A549 (cell line): ENCODE results near the gene AIRE.
"Not testable (repeated sequence)": the region's sequence is repeated elsewhere in the genome, so short reads cannot be mapped to it uniquely, and the experiment has no call there.

Source experiments
- CHD2 ChIP-seq: fragments of 150-350 bp; IDR thresholded peaks from 2 replicates; pipeline ENCODE4 v1.6.1; 2014; ENCODE audit warnings: low read length; ENCODE audit not compliant: partially characterized antibody
- CHD4 ChIP-seq: fragments of 200-600 bp; sonication (generic); IDR thresholded peaks from 2 replicates; pipeline ENCODE4 v1.6.1; 2016; ENCODE audit warnings: antibody characterized with exemption, mild to moderate bottlenecking, borderline replicate concordance
- CTCF ChIP-seq: fragments of >200 bp; sonication (Bioruptor Twin); formaldehyde crosslinking; IDR thresholded peaks from 3 replicates; pipeline ENCODE4 v1.5.1; 2016
- E2F6 ChIP-seq: IDR thresholded peaks from 2 replicates; pipeline ENCODE4 v1.6.1; 2012; ENCODE audit warnings: low read depth, borderline replicate concordance
- ELK1 ChIP-seq: fragments of 150-350 bp; IDR thresholded peaks from 2 replicates; pipeline ENCODE4 v1.6.1; 2014; ENCODE audit warnings: low read depth, mild to moderate bottlenecking, low read length
- EP300 ChIP-seq, 2 experiments: fragments of >200 bp; sonication (Bioruptor Twin); formaldehyde crosslinking; IDR thresholded peaks; 2 replicates in 1 of 2; 3 replicates in 1 of 2; pipeline ENCODE4 v1.6.1; 2016 to 2017
- KDM1A ChIP-seq: fragments of 200-600 bp; sonication (generic); IDR thresholded peaks from 2 replicates; pipeline ENCODE4 v1.6.1; 2016; ENCODE audit warnings: low read depth, mild to moderate bottlenecking
- KDM5A ChIP-seq: fragments of 200-600 bp; sonication (generic); IDR thresholded peaks from 2 replicates; pipeline ENCODE4 v1.6.1; 2016; ENCODE audit warnings: antibody characterized with exemption, mild to moderate bottlenecking
- MAX ChIP-seq: IDR thresholded peaks from 2 replicates; pipeline ENCODE4 v1.6.1; 2012
- POLR2A ChIP-seq: IDR thresholded peaks from 2 replicates; pipeline ENCODE4 v1.6.1; 2012; ENCODE audit warnings: mild to moderate bottlenecking, low read length
- RCOR1 ChIP-seq: fragments of 150-350 bp; IDR thresholded peaks from 2 replicates; pipeline ENCODE4 v1.6.1; 2014; ENCODE audit warnings: antibody characterized with exemption, low read length, low read depth
- RFX5 ChIP-seq: fragments of 450-650 bp; IDR thresholded peaks from 2 replicates; pipeline ENCODE4 v1.7.1; 2014; ENCODE audit warnings: antibody characterized with exemption, mild to moderate bottlenecking, moderate library complexity
- SMC3 ChIP-seq: fragments of >200 bp; sonication (Bioruptor Twin); formaldehyde crosslinking; IDR thresholded peaks from 3 replicates; pipeline ENCODE4 v1.6.1; 2018; ENCODE audit warnings: inconsistent platforms
- TP53 ChIP-seq: fragments of 250-450 bp; sonication (Bioruptor Pico); IDR thresholded peaks from 2 replicates; pipeline ENCODE4 v1.5.0; 2021; ENCODE audit warnings: mild to moderate bottlenecking, moderate library complexity

GRCh38 chr21:44243980-44244379 lies 41.7 kb upstream of the AIRE start:
- TF ChIP-seq SMC3; POLR2A; E2F6; CTCF; RFX5; EP300 (IDR thresholded peaks at IDR 0.05); RCOR1; CHD4; CHD2; KDM5A; ELK1; MAX; TP53 (CRISPR knock-in tag); KDM1A: not testable (repeated sequence)
